Measurements from ENCODE around the gene PNMA1. TPM values are rescaled to one million over a fixed set of nuclear protein-coding genes. Genes with fewer than 3 reads are reported as not detected.

The PNMA1 gene
- total RNA-seq, 2 experiments from 2014 or later: 43.2 to 44.7 TPM

GRCh38 chr14:73743431-73743931 is 29.3 kb upstream of the PNMA1 start:
- CTCF ChIA-PET: interaction anchor here (1.4 to 7.8 kb wide), 7 partner anchors 10 to 143 kb away, joined by 4 to 57 read pairs (median 14); partner anchors contain the start of gene ZNF410
- POLR2A ChIA-PET: interaction anchor here (2.0 to 5.5 kb wide), 3 partner anchors 10 to 44 kb away, joined by 7 to 38 read pairs (median 28); a partner anchor contains a TSS

DNA sequence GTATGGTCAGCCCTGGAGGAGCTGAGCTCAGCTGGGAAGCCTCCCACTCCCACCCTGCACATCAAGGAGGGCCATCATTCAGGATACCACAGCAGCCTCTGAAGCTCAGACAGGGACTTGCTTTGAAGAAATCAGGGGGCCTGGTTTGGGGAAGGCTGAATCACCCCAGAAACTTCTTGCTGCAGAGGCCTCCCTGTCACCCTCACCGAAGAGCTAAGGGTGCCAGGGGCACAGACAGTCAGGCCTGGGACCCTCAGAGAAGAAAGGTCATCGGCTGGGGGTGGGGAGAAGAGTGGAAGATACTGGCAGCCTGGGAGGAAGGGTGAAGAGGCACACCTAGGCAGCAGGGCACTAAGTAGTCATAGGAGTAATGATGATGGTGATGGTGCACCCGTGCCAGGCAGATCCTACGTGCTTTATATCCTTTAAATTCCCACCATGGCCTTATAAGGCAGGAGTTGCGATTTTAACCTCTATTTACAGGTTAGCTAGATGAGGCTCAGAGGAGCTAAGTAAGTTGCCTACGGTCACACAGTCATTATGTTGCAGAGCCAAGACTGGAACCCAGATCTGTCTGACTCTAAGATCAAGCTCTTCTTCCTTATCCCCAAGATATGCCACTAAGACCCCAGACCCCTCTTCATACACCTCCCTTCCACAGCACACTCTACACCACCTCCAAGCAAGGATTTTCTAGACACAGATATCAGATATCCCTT is 28.5 kb upstream of the PNMA1 start:
- CTCF ChIA-PET: interaction anchor here (1.1 to 7.8 kb wide), 8 partner anchors 11 to 144 kb away, joined by 3 to 57 read pairs (median 12); partner anchors contain the start of gene ZNF410
- POLR2A ChIA-PET: interaction anchor here (0.9 to 5.5 kb wide), 6 partner anchors 11 to 144 kb away, joined by 3 to 38 read pairs (median 6); partner anchors contain the start of gene ZNF410

GRCh38 chr14:73741876-73742519 is 27.8 kb upstream of the PNMA1 start:
- POLR2A ChIA-PET: interaction anchor here (0.9 to 5.5 kb wide), 6 partner anchors 12 to 144 kb away, joined by 3 to 38 read pairs (median 6); partner anchors contain the start of gene ZNF410
- CTCF ChIA-PET: interaction anchor here (1.1 to 7.8 kb wide), 9 partner anchors 11 to 145 kb away, joined by 3 to 57 read pairs (median 10); partner anchors contain the start of gene ZNF410

DNA sequence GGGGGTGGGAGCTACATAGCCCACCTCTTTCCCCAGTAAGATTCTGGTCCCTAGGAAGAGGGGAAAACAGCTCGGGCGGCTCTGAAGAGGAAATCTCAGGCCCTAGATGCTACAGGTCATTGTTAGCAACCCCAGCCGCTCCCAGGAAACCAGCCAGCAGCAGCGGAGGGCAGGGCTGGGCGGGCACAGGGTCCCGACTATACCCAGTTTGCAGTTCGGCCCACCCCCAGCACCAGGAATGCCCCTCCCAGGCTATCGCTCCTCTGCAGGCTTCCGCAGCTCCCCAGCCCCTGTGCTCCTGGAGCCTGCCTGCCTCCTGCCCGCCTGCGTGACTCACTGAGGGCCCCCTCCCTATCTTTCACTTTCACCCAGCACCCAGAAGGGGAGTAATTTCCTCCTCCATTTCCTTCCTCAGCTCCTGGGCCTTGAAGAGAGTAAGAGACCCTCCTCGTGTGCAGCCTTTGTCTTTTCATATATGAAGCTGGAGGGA is 27.2 kb upstream of the PNMA1 start:
- ChIA-PET CTCF (interaction anchor here (0.7 to 7.8 kb wide), 9 partner anchors 12 to 44 kb away, joined by 3 to 57 read pairs (median 7); no protein-coding TSS in a partner anchor), POLR2A (interaction anchor here (0.5 to 5.5 kb wide), 7 partner anchors 12 to 145 kb away, joined by 3 to 38 read pairs (median 6); partner anchors contain the start of gene ZNF410)

- ChIA-PET POLR2A (interaction anchor here (0.5 to 5.5 kb wide), 3 partner anchors 13 to 90 kb away, joined by 3 to 38 read pairs (median 28); a partner anchor contains a TSS), CTCF (interaction anchor here (0.7 to 7.8 kb wide), 8 partner anchors 9 to 45 kb away, joined by 3 to 57 read pairs (median 6); no protein-coding TSS in a partner anchor)
These were observed 26.6 kb upstream of the PNMA1 start for GRCh38 chr14:73740618-73741326.

GRCh38 chr14:73739899-73740617 is 25.9 kb upstream of the PNMA1 start:
- ChIA-PET CTCF (interaction anchor here (1.1 to 7.8 kb wide), 4 partner anchors 9 to 46 kb away, joined by 3 to 57 read pairs (median 6); no protein-coding TSS in a partner anchor), POLR2A (interaction anchor here (5.1 to 5.5 kb wide), 2 partner anchors 14 to 19 kb away, joined by 28 to 38 read pairs; a partner anchor contains a TSS)

GRCh38 chr14:73739174-73739898 is 25.2 kb upstream of the PNMA1 start:
- ChIA-PET POLR2A (no interaction called here), CTCF (interaction anchor here (0.5 to 7.8 kb wide), 6 partner anchors 10 to 285 kb away, joined by 3 to 57 read pairs (median 3); no protein-coding TSS in a partner anchor)

- CTCF ChIA-PET: interaction anchor here (0.5 to 7.8 kb wide), 5 partner anchors 10 to 284 kb away, joined by 3 to 57 read pairs (median 3); no protein-coding TSS in a partner anchor
- POLR2A ChIA-PET: no interaction called here
These were observed 24.5 kb upstream of the PNMA1 start for GRCh38 chr14:73738518-73739173.

DNA sequence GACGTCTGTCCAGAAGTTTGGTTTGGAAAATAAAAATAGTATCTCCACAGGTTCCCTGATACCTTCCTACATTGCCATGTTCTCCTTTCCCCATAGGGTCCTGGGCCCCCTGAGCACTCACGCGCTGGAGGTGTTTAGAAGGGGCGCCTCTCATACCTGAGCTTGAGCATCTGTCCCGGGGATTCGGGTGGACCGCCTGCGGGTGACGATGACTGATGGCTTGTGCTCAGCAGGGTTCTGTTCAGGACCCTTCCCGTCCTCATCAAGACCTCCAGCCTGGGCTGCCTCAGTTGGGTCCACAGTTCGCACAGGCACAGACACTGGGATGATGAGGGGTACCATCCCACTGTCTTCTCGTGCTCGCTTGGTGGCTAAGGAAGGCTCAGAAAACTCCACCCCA is 22.7 kb upstream of the PNMA1 start:
- CTCF ChIA-PET: no interaction called here
- POLR2A ChIA-PET: interaction anchor here (0.7 kb wide), 1 partner anchor 13 kb away, joined by 11 read pairs; no protein-coding TSS in a partner anchor

GRCh38 chr14:73732006-73732405 is 17.8 kb upstream of the PNMA1 start:
- POLR2A ChIA-PET: interaction anchor here (0.7 kb wide), 1 partner anchor 119 kb away, joined by 3 read pairs; the partner anchor contains the start of gene PTGR2
- CTCF ChIA-PET: interaction anchor here (1.4 kb wide), 1 partner anchor 120 kb away, joined by 3 read pairs; no protein-coding TSS in a partner anchor

GRCh38 chr14:73731111-73731510 is 16.9 kb upstream of the PNMA1 start:
- POLR2A ChIA-PET: interaction anchor here (0.7 kb wide), 1 partner anchor 120 kb away, joined by 3 read pairs; the partner anchor contains the start of gene PTGR2
- CTCF ChIA-PET: interaction anchor here (1.1 to 4.8 kb wide), 7 partner anchors 16 to 121 kb away, joined by 3 to 28 read pairs (median 4); a partner anchor contains a TSS

GRCh38 chr14:73729556-73730265 is 15.5 kb upstream of the PNMA1 start:
- ChIA-PET CTCF (interaction anchor here (0.7 to 4.8 kb wide), 20 partner anchors 13 to 270 kb away, joined by 3 to 28 read pairs (median 4); a partner anchor contains a TSS), POLR2A (interaction anchor here (1.4 to 1.5 kb wide), 2 partner anchors 29 to 56 kb away, joined by 5 read pairs; no protein-coding TSS in a partner anchor)

DNA sequence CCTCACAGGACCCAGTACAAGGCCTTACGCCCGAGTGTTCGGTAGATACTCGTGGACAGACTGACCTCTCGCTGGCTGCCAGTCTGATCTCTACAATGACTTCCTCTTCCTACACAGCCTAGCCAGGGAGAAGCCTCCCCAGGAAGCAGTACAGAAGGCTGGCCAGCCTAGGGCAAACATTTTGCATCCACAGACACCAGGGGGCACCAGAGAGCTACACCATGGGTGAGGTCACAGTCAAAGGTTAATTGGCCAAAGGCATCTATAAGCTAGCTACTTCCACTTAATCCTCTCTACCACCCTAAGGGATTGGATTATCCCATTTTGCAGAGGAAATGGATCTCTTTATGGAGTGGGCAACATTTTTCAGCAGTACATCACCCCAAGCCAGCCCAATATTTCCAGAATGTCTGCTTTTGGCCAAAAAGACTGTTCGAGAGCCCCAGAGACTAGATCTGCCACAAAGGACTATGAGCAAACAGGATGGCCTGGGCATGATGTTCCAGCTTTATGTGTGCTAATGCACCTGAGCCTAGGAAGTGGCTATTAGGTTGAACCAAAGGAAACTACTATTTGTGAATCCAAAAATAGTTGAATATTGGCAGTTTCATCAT is 14.6 kb upstream of the PNMA1 start:
- ChIA-PET CTCF (interaction anchor here (0.6 to 4.8 kb wide), 24 partner anchors 9 to 271 kb away, joined by 3 to 28 read pairs (median 5); a partner anchor contains a TSS), POLR2A (interaction anchor here (1.4 to 1.5 kb wide), 3 partner anchors 14 to 57 kb away, joined by 4 to 5 read pairs (median 5); partner anchors contain the start of gene PNMA1)

- POLR2A ChIA-PET: interaction anchor here (1.5 kb wide), 1 partner anchor 13 kb away, joined by 4 read pairs; the partner anchor contains the start of gene PNMA1
- CTCF ChIA-PET: interaction anchor here (0.6 to 4.8 kb wide), 5 partner anchors 10 to 126 kb away, joined by 3 to 28 read pairs (median 8); no protein-coding TSS in a partner anchor
These were observed 13.0 kb upstream of the PNMA1 start for GRCh38 chr14:73727166-73727565.

Data from activated CD8-positive, alpha-beta memory T cell treated with anti-CD3 and anti-CD28 coated beads for 36 hours (primary cell).